Globus pallidus (tissue), 1 donor: Measurements from ENCODE around the gene EGLN2.
"Not testable (repeated sequence)": the region's sequence is repeated elsewhere in the genome, so short reads cannot be mapped to it uniquely, and the experiment has no call there.

Source experiments
- DNase-seq: peaks from one replicate; pipeline ENCODE4 v3.0.0-alpha.2; 2015; ENCODE audit warnings: low spot score

EGLN2 gene

GRCh38 chr19:40802300-40803169, 3.5 kb downstream of the EGLN2 start:
- no peak for DNase-seq

GRCh38 chr19:40803170-40803856, 4.3 kb downstream of the EGLN2 start:
- DNase-seq: no peak

GRCh38 chr19:40803857-40804782, 5.1 kb downstream of the EGLN2 start:
- no peak for DNase-seq

- DNase-seq: no peak
These were observed 5.8 kb downstream of the EGLN2 start for GRCh38 chr19:40804783-40805242.

GRCh38 chr19:40805258-40805868, 6.4 kb downstream of the EGLN2 start:
- no peak for DNase-seq

GRCh38 chr19:40806423-40807146, 7.6 kb downstream of the EGLN2 start:
- peak; percentile 97 for DNase-seq

GRCh38 chr19:40807147-40808020, 8.4 kb downstream of the EGLN2 start:
- DNase-seq: no peak

GRCh38 chr19:40808021-40808325, 9.0 kb downstream of the EGLN2 start:
- no peak for DNase-seq

- no peak for DNase-seq
These were observed 9.5 kb downstream of the EGLN2 start for GRCh38 chr19:40808497-40808896.

- DNase-seq: no peak
These were observed 10.5 kb downstream of the EGLN2 start for GRCh38 chr19:40809358-40810086.

- DNase-seq: no peak
These were observed 11.2 kb downstream of the EGLN2 start for GRCh38 chr19:40810160-40810559.

GRCh38 chr19:40810649-40811408, 11.8 kb downstream of the EGLN2 start:
- DNase-seq: peak; percentile 77

GRCh38 chr19:40811478-40812341, 12.7 kb downstream of the EGLN2 start:
- DNase-seq: no peak

GRCh38 chr19:40812571-40812970, 13.6 kb downstream of the EGLN2 start:
- DNase-seq: not testable (repeated sequence)

GRCh38 chr19:40813182-40813581, 14.2 kb downstream of the EGLN2 start:
- no peak for DNase-seq

- DNase-seq: no peak
These were observed 16.2 kb downstream of the EGLN2 start for GRCh38 chr19:40815223-40815622.

- DNase-seq: peak; percentile 58
These were observed 19.7 kb downstream of the EGLN2 start for GRCh38 chr19:40818480-40819399.
